Thoracic aorta (tissue), 2 donors: ENCODE data around the gene MRAP. TPM values are rescaled to one million over a fixed set of nuclear protein-coding genes. Genes with fewer than 3 reads are reported as not detected.
A peak's percentile ranks its signal among the peaks of the same experiment; 100 is the strongest.
"Not testable (repeated sequence)": the region's sequence is repeated elsewhere in the genome, so short reads cannot be mapped to it uniquely, and the experiment has no call there.

Experiments used
- ATAC-seq: fragments of 150-250 bp; one replicate; pipeline ENCODE4 v1.8.0; 2017; ENCODE audit warnings: low read depth; ENCODE audit not compliant: insufficient number of reproducible peaks, low FRiP score
- DNase-seq: peaks from one replicate; pipeline ENCODE4 v3.0.0-alpha.2; 2020; ENCODE audit warnings: low spot score
- H3K27ac ChIP-seq, 2 donors: fragments of 200-600 bp; sonication (generic); 1 replicate in 1 of 2; 2 replicates in 1 of 2; pipeline ENCODE4 v1.5.1; 2016; ENCODE audit warnings: mild to moderate bottlenecking in 2 of 2, moderate library complexity in 2 of 2
- H3K27me3 ChIP-seq: fragments of 200-600 bp; sonication (generic); replicated peaks from 2 replicates; pipeline ENCODE4 v1.6.0; 2016; ENCODE audit warnings: mild to moderate bottlenecking; ENCODE audit not compliant: insufficient read depth
- H3K36me3 ChIP-seq: fragments of 200-600 bp; sonication (generic); one replicate; pipeline ENCODE4 v1.5.1; 2016
- H3K4me1 ChIP-seq, 2 donors: fragments of 200-600 bp; sonication (generic); 1 replicate in 1 of 2; 2 replicates in 1 of 2; pipeline versions ENCODE4 v1.5.1 to v1.6.0; 2016; ENCODE audit warnings: low read depth in 2 of 2, mild to moderate bottlenecking in 1 of 2; ENCODE audit not compliant: control insufficient read depth in 1 of 2
- H3K4me3 ChIP-seq: fragments of 200-600 bp; sonication (generic); 2 replicates; pipeline ENCODE4 v1.5.1; 2016; ENCODE audit warnings: mild to moderate bottlenecking
- H3K9me3 ChIP-seq: fragments of 200-600 bp; sonication (generic); 2 replicates; pipeline ENCODE4 v1.5.1; 2016
- total RNA-seq, 2 donors: library from RNA; depleted of rRNA; stranded (reverse); fragments of >200 nt; gene quantifications; one replicate each; pipeline versions ENCODE4 v1.1.0 to v1.2.3, GENCODE V29; 2016
- TF ChIP-seq, protein P1 (sequence below): fragments of 200-600 bp; sonication (generic); IDR thresholded peaks from one replicate; pipeline ENCODE4 v1.5.1; 2019; ENCODE audit warnings: antibody characterized with exemption

The MRAP gene
- total RNA-seq, 2 donors from 2014 or later: not detected

DNA sequence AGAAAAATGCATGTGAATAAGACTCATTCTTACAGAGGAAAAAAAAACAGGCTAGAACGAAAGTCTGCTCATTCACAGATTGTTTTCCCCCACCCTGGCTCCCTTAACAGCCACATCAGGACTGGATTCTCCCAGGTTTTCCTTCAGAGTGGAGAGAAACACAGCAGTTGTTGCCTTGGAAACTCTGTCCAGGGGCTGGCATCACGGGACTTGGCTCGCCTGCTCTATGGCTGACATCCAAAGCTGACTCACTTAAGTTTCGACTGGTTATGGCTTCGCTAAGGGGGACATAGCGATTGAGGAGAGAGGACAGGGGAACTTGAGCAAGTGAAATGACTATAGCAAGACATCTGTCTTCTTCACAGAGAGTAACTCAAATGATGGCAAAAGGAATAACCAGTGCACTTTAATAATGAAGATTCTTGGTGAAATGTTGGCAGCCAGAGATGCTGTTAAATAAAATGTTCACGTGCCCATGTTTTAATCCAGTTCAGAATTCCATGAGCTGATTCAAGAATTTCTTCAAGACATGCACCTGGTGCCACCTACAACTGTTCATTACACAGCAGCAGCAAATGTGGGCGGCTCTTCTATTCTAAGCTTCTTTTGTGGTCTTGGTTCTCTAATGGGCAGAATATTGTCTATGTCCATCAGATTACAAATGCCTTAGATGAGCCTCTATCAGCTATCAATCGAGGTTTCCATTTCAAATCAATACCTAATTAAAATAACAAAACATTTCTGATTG lies 41.6 kb upstream of the MRAP start:
- peak; percentile 91 for ATAC-seq
- H3K27ac ChIP-seq: peak overlapping the region; percentile 46 to 62
- H3K4me1 ChIP-seq: peaks cover 8 to 36% of the 10 kb centered on the region in 2 donors
- H3K36me3 ChIP-seq: no peaks in the 10 kb centered on the region
- H3K27me3 ChIP-seq: no peaks in the 10 kb centered on the region
- H3K9me3 ChIP-seq: no peaks in the 10 kb centered on the region
- peak; percentile 59 for DNase-seq
- TF ChIP-seq, protein P1, sequence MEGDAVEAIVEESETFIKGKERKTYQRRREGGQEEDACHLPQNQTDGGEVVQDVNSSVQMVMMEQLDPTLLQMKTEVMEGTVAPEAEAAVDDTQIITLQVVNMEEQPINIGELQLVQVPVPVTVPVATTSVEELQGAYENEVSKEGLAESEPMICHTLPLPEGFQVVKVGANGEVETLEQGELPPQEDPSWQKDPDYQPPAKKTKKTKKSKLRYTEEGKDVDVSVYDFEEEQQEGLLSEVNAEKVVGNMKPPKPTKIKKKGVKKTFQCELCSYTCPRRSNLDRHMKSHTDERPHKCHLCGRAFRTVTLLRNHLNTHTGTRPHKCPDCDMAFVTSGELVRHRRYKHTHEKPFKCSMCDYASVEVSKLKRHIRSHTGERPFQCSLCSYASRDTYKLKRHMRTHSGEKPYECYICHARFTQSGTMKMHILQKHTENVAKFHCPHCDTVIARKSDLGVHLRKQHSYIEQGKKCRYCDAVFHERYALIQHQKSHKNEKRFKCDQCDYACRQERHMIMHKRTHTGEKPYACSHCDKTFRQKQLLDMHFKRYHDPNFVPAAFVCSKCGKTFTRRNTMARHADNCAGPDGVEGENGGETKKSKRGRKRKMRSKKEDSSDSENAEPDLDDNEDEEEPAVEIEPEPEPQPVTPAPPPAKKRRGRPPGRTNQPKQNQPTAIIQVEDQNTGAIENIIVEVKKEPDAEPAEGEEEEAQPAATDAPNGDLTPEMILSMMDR: no peak
- peak overlapping the region; percentile 23 for H3K4me3 ChIP-seq

DNA sequence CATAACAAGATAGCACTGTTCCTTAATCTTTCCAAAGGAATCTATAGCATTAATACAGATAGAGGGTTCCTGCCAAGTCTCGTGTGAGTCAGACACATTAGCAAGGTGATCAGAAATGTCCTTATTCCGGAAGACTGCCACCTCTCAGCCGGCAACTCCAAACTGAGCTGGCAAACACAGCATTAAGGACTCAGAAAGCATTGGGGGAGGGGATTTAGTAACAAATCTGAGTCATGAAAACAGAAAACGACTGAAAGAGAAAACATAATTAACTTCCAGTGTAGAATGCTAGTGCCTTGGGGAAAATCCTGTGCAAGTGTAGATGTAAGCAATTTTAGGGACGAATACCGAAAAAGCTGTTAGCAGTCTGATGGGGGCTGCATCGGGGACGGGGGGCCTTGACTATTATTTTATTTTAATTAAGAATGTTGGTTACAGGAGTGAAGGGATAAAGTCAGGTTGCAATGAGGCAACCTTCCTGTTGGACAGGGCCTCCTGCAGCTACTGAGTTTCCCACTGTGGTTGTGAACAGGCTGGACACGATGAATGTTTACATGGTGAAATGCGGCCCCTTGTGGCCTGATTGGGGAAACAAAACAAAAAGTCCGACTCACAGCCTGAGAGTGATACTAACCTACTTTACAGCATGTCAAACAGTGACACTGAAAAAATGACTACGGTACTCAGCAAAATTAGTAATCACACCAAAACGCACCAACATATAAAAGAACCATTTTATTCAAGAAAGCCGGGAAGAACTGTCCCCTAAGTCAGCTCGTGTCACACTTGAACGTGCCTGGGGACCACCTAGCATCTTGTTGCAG lies 40.5 kb upstream of the MRAP start:
- peak overlapping the region in 1 of 2 donors; percentile 62 for H3K27ac ChIP-seq
- peaks cover 8 to 31% of the 10 kb centered on the region in 2 donors for H3K4me1 ChIP-seq
- TF ChIP-seq, protein P1: peak; percentile 75
- no peaks in the 10 kb centered on the region for H3K27me3 ChIP-seq
- no peak overlapping the region for H3K4me3 ChIP-seq
- H3K36me3 ChIP-seq: no peaks in the 10 kb centered on the region
- DNase-seq (no peak), ATAC-seq (no peak)
- no peaks in the 10 kb centered on the region for H3K9me3 ChIP-seq

DNA sequence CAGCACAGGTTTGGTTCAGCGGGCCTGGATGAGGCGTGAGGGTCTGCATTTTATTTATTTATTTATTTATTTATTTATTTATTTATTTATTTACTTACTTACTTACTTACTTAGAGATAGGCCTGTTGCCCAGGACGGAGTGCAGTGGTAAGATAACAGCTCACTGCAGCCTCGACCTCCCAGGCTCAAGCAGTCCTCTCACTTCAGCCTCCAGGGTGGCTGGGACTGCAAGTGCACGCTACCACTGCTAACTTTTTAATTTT lies 39.9 kb upstream of the MRAP start:
- not testable (repeated sequence) for H3K4me3 ChIP-seq, ATAC-seq, H3K27ac ChIP-seq, H3K27me3 ChIP-seq, H3K36me3 ChIP-seq, H3K9me3 ChIP-seq, DNase-seq
- peaks cover 4 to 25% of the 10 kb centered on the region in 2 donors for H3K4me1 ChIP-seq

DNA sequence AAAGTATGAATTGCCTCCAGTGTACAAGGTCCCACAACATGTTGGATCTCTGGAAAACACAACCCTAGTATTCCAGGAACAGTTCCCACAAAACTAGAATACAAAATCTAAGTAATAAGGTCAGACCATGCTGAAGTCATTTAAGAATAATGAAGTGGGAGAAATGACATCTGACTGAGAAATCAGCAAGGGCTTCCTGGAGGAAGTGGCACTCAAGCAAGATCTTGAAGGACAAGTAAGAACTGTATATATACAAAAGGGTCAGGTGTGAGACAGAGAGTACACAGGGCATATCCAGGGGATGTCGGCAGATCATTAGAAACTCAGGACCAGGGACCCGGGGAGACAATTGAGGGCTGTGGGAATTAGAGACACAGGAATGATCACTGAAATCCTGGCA lies 38.5 kb upstream of the MRAP start:
- ATAC-seq (no peak), DNase-seq (no peak)
- H3K36me3 ChIP-seq: no peaks in the 10 kb centered on the region
- TF ChIP-seq, protein P1: no peak
- H3K9me3 ChIP-seq: no peaks in the 10 kb centered on the region
- H3K4me3 ChIP-seq: no peak overlapping the region
- no peaks in the 10 kb centered on the region for H3K27me3 ChIP-seq
- H3K27ac ChIP-seq: no peak overlapping the region
- peaks cover 3 to 20% of the 10 kb centered on the region in 2 donors for H3K4me1 ChIP-seq

DNA sequence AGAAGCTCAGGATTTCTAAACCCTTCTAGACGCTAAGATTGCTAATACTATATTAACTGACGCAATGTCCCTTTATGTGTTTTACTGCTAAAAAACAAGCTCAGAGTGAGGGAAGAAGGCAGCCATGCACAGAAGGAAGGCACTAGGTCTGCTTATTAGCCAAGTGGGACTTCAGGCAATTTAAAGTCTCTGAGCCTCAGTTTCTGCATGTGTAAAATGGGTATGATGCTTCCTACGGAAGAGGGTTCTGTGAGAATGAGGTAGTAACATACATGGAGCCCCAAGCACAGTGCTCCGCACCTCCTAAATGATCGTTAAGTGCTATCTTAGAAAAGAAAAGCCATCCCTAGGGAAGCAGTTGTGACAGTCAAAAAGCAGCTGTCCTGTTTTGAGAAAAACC lies 36.7 kb upstream of the MRAP start:
- Histone ChIP-seq H3K4me1 (peaks cover 3 to 13% of the 10 kb centered on the region in 2 donors), H3K9me3 (no peaks in the 10 kb centered on the region), H3K27me3 (no peaks in the 10 kb centered on the region), H3K4me3 (no peak overlapping the region), H3K36me3 (peaks cover under 1% of the 10 kb centered on the region), H3K27ac (no peak overlapping the region)
- DNase-seq (no peak), ATAC-seq (no peak)
- TF ChIP-seq, protein P1: no peak

DNA sequence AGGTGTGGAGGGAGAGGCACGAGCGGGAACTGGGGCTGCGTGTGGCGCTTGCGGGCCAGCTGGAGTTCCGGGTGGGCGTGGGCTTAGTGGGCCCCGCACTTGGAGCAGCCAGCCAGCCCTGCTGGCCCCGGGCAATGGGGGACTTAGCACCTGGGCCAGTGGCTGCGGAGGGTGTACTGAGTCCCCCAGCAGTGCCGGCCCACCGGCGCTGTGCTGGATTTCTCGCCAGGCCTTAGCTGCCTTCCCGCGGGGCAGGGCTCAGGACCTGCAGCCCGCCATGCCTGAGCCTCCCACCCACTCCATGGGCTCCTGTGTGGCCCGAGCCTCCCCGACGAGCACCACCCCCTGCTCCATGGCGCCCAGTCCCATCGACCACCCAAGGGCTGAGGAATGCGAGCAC lies 33.3 kb upstream of the MRAP start:
- not testable (repeated sequence) for ATAC-seq, H3K9me3 ChIP-seq, H3K27me3 ChIP-seq, H3K4me1 ChIP-seq, H3K36me3 ChIP-seq, H3K27ac ChIP-seq, H3K4me3 ChIP-seq, DNase-seq
